ENCODE measurements around the gene EFHB. TPM values are rescaled to one million over a fixed set of nuclear protein-coding genes. Genes with fewer than 3 reads are reported as not detected.
A peak's percentile ranks its signal among the peaks of the same experiment; 100 is the strongest.
"Not testable (repeated sequence)": the region's sequence is repeated elsewhere in the genome, so short reads cannot be mapped to it uniquely, and the experiment has no call there.

Gene EFHB
- total and polyA plus RNA-seq, 8 donors, result 0.83 to 1.7 TPM; not detected in 6

GRCh38 chr3:19907523-19907922 is 26.5 kb downstream of the EFHB start:
- WGBS, 5 donors, result 85 to 90% (median 88%) methylated on average over 3 of the region's 3 CpGs
- intact Hi-C loops (cut with DNase I; ENCODE audit: low total_unique reads), result no loop called here
- TF ChIP-seq CTCF (IDR thresholded peaks at IDR 0.05) (no peak), POLR2A (IDR thresholded peaks at IDR 0.05) (no peak), EP300 (IDR thresholded peaks at IDR 0.05) (no peak)

GRCh38 chr3:19903649-19904048 is 30.4 kb downstream of the EFHB start:
- no peaks in the 10 kb centered on the region for H3K27me3 ChIP-seq
- no peak for DNase-seq
- 60 to 79% (median 65%) methylated on average over 2 of the region's 2 CpGs for WGBS, 5 donors
- no peak overlapping the region for H3K27ac ChIP-seq
- intact Hi-C loops (cut with DNase I; ENCODE audit: low total_unique reads), result no loop called here
- no peaks in the 10 kb centered on the region for H3K36me3 ChIP-seq
- H3K4me1 ChIP-seq, result peaks cover 0 to 13% (median 3%) of the 10 kb centered on the region in 4 donors
- H3K9me3 ChIP-seq, result no peaks in the 10 kb centered on the region
- H3K4me3 ChIP-seq, result no peak overlapping the region
- TF ChIP-seq CTCF (IDR thresholded peaks at IDR 0.05), result no peak
- TF ChIP-seq POLR2A (IDR thresholded peaks at IDR 0.05), result no peak
- TF ChIP-seq EP300 (IDR thresholded peaks at IDR 0.05), result no peak
- no peak for TF ChIP-seq POLR2AphosphoS5 (IDR thresholded peaks at IDR 0.05)

More at GRCh38 chr3:19907523-19907922, 26.5 kb downstream of the EFHB start:
- H3K4me3 ChIP-seq, result no peak overlapping the region
- peaks cover 0 to 16% (median 5%) of the 10 kb centered on the region in 4 donors for H3K9me3 ChIP-seq
- H3K4me1 ChIP-seq, result no peaks in the 10 kb centered on the region
- no peaks in the 10 kb centered on the region for H3K36me3 ChIP-seq
- DNase-seq, result no peak
- no peaks in the 10 kb centered on the region for H3K27me3 ChIP-seq
- H3K27ac ChIP-seq, result no peak overlapping the region

- peak in 2 of 3 donors; percentile 40 to 66 for TF ChIP-seq POLR2AphosphoS5 (IDR thresholded peaks at IDR 0.05)
- no peak for TF ChIP-seq CTCF (IDR thresholded peaks at IDR 0.05)
- Histone ChIP-seq H3K27me3 (no peaks in the 10 kb centered on the region), H3K27ac (peak overlapping the region in 2 of 5 donors; percentile 41 to 61), H3K4me3 (no peak overlapping the region), H3K4me1 (peaks cover 0 to 13% (median 4%) of the 10 kb centered on the region in 4 donors), H3K9me3 (no peaks in the 10 kb centered on the region), H3K36me3 (no peaks in the 10 kb centered on the region)
- 24 to 63% (median 46%) methylated on average over 4 of the region's 4 CpGs for WGBS, 5 donors
- intact Hi-C loops (cut with DNase I; ENCODE audit: low total_unique reads), result no loop called here
- peak; percentile 22 to 31 for DNase-seq
Observed at GRCh38 chr3:19901918-19902317, 32.1 kb downstream of the EFHB start.

GRCh38 chr3:19901337-19901736 is 32.7 kb downstream of the EFHB start:
- H3K36me3 ChIP-seq, result no peaks in the 10 kb centered on the region
- no peak for DNase-seq
- no peaks in the 10 kb centered on the region for H3K27me3 ChIP-seq
- 39 to 44% (median 39%) methylated on average over 5 of the region's 5 CpGs for WGBS, 5 donors
- H3K4me3 ChIP-seq, result no peak overlapping the region
- no peaks in the 10 kb centered on the region for H3K9me3 ChIP-seq
- TF ChIP-seq CTCF (IDR thresholded peaks at IDR 0.05), result no peak
- no peak for TF ChIP-seq POLR2A (IDR thresholded peaks at IDR 0.05)
- no peak for TF ChIP-seq POLR2AphosphoS5 (IDR thresholded peaks at IDR 0.05)
- no peak for TF ChIP-seq EP300 (IDR thresholded peaks at IDR 0.05)
- intact Hi-C loops (cut with DNase I; ENCODE audit: low total_unique reads), result no loop called here
- H3K27ac ChIP-seq, result peak overlapping the region in 2 of 5 donors; percentile 41 to 61
- peaks cover 0 to 13% (median 4%) of the 10 kb centered on the region in 4 donors for H3K4me1 ChIP-seq

GRCh38 chr3:19899833-19900232 is 34.2 kb downstream of the EFHB start:
- WGBS, 5 donors, result 77 to 86% (median 83%) methylated on average over 7 of the region's 7 CpGs
- H3K9me3 ChIP-seq, H3K27me3 ChIP-seq, H3K36me3 ChIP-seq, H3K27ac ChIP-seq, DNase-seq, H3K4me3 ChIP-seq: not testable (repeated sequence)
- H3K4me1 ChIP-seq, result peaks cover 0 to 13% (median 4%) of the 10 kb centered on the region in 4 donors
- intact Hi-C loops (cut with DNase I; ENCODE audit: low total_unique reads), result loop anchor here (10.0 kb wide), 1 partner anchor 45 kb away; the partner anchor contains the start of gene RAB5A
